Activated B cell treated with CpG ODN at 0.5 μM for 24 hours (primary cell): ENCODE results near the gene CXCL5. TPM values are rescaled to one million over a fixed set of nuclear protein-coding genes. Genes with fewer than 3 reads are reported as not detected.

Experiments used
- ATAC-seq: fragments of 200-7000 bp; cut with Tn5 transposase; one replicate; pipeline ENCODE4 v1.10.0; 2021; ENCODE audit warnings: low read depth, mild to moderate bottlenecking, moderate library complexity
- CTCF ChIA-PET: fragments of 350-600 bp; sonication (Branson Sonifier 250); formaldehyde crosslinking; loops from one replicate; lab custom pipeline; 2021; ENCODE audit warnings: antibody characterized with exemption; lab: Charles Lee
- POLR2A ChIA-PET: fragments of 350-600 bp; sonication (Branson Sonifier 250); formaldehyde crosslinking; loops from one replicate; lab custom pipeline; 2021; ENCODE audit warnings: antibody characterized with exemption; lab: Charles Lee
- DNase-seq: peaks from one replicate; pipeline ENCODE4 v3.0.0; 2022
- H3K27ac Mint-ChIP-seq: one replicate; pipeline ENCODE4 v1.8.0; 2020; ENCODE audit warnings: mixed read lengths
- H3K27me3 Mint-ChIP-seq: one replicate; pipeline ENCODE4 v1.8.0; 2021; ENCODE audit warnings: mixed read lengths
- H3K36me3 Mint-ChIP-seq: one replicate; pipeline ENCODE4 v1.8.0; 2021; ENCODE audit warnings: low read depth, mixed read lengths
- H3K4me1 Mint-ChIP-seq: one replicate; pipeline ENCODE4 v1.8.0; 2021; ENCODE audit warnings: mixed read lengths
- H3K4me3 Mint-ChIP-seq: one replicate; pipeline ENCODE4 v1.8.0; 2020; ENCODE audit warnings: mild to moderate bottlenecking, mixed read lengths
- H3K9me3 Mint-ChIP-seq: one replicate; pipeline ENCODE4 v1.8.0; 2020; ENCODE audit warnings: mixed read lengths
- intact Hi-C: fragments of 100-400 bp; cut with micrococcal nuclease; formaldehyde crosslinking; loops from one replicate; pipeline ENCODE4 v1.15.1; 2024
- total RNA-seq: library from RNA; stranded (reverse); gene quantifications from 2 replicates; pipeline ENCODE4 v1.2.3, GENCODE V29; 2022
- TF ChIP-seq, protein P1 (sequence below): fragments of 200-600 bp; IDR thresholded peaks from one replicate; pipeline ENCODE4 v1.8.0; 2022; ENCODE audit warnings: antibody characterized with exemption, mild to moderate bottlenecking

Gene CXCL5
- total RNA-seq, 1 donor from 2014 or later, result not detected

DNA sequence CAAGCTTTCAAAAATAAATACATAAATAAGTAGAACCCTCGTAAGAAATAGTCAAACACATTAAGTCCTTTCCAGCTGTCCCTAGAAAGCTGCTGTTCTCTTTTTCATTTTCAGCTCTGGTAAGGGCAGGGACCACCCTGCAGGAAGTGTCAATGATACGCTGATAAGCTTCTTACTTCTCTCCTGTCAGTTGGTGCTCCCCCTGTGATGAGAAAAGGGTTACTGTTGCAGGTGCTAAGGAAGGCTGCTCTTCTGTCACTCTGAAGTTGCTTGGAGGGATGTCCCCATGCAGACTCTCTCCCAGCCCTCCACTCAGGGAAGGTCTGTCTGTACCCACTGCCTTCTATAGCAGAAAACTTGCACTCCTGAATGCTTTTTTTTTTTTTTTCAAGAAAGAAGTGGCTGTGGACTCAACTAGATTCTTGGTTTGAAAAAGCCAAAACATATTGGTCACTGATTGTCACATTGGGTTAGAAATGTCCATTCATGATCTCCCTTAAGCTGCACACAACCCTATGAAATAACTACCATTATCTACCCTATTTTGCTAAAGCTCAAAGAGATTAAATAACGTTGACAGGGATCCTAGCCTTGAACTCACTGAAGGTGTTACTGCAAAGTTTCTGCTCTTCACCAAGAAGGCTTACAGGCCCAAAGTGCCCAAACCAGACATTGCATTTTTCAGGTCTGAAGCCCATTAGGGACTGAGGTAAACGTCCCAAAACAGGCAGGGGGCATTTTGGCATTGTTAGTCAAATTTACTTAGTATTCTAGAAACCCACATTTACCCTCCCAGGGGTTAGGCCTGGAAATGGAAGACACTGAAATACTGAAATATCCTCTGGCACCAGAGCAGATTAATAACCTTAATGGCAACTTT, 38.8 kb upstream of the CXCL5 start:
- Mint-ChIP-seq H3K4me3 (peak overlapping the region; percentile 75), H3K9me3 (no peaks in the 10 kb centered on the region), H3K4me1 (peaks cover 17% of the 10 kb centered on the region), H3K36me3 (no peaks in the 10 kb centered on the region), H3K27ac (no peak overlapping the region), H3K27me3 (peaks cover 46% of the 10 kb centered on the region)
- TF ChIP-seq, protein P1, sequence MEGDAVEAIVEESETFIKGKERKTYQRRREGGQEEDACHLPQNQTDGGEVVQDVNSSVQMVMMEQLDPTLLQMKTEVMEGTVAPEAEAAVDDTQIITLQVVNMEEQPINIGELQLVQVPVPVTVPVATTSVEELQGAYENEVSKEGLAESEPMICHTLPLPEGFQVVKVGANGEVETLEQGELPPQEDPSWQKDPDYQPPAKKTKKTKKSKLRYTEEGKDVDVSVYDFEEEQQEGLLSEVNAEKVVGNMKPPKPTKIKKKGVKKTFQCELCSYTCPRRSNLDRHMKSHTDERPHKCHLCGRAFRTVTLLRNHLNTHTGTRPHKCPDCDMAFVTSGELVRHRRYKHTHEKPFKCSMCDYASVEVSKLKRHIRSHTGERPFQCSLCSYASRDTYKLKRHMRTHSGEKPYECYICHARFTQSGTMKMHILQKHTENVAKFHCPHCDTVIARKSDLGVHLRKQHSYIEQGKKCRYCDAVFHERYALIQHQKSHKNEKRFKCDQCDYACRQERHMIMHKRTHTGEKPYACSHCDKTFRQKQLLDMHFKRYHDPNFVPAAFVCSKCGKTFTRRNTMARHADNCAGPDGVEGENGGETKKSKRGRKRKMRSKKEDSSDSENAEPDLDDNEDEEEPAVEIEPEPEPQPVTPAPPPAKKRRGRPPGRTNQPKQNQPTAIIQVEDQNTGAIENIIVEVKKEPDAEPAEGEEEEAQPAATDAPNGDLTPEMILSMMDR, result no peak
- ATAC-seq (no peak), DNase-seq (no peak)
- intact Hi-C loops, result no loop called here
- CTCF ChIA-PET, result no interaction called here
- POLR2A ChIA-PET, result no interaction called here

DNA sequence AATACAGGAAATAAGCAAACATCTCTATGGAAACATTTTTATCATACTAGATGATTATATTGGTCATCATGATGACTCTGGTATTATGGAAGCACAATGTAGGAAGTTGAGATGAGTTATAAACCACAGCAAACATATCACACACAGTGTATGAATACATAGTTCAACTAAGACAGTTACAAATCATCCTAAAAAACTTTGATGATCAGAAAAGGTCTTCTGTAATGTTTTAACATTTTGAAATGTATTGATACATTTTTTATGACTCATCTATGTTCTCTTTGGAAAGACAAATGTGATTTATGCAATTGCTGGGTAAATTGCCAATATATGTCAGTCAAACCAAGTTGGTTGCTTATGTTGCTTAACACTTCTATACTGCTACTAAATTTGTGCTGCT, 35.3 kb upstream of the CXCL5 start:
- Mint-ChIP-seq H3K4me3 (no peak overlapping the region), H3K36me3 (no peaks in the 10 kb centered on the region), H3K27ac (no peak overlapping the region), H3K27me3 (peaks cover 28% of the 10 kb centered on the region), H3K9me3 (peaks cover 1% of the 10 kb centered on the region), H3K4me1 (peaks cover 9% of the 10 kb centered on the region)
- ATAC-seq (no peak), DNase-seq (no peak)
- ChIA-PET CTCF (no interaction called here), POLR2A (no interaction called here)
- TF ChIP-seq, protein P1, result no peak
- intact Hi-C loops, result no loop called here

DNA sequence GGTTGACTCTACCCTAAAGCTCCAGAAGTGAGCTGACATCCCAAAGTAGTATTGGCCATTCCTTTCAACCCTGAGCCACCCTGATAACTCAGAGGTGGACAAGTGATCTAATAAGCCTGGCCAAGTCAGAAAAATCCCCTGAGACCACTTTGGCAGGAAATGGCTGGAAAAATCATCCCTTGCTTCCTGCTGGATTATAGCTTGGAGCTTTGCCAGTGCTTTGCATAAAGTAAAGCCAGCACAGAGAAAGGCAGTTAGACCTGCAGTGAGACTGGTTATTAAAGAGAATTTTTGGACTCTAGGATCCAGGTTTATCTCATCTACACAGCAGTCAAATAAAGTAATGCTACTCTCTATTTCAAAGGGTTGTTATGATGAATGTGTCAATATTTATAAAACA, 33.6 kb upstream of the CXCL5 start:
- CTCF ChIA-PET, result no interaction called here
- peaks cover 18% of the 10 kb centered on the region for H3K27me3 Mint-ChIP-seq
- no peak overlapping the region for H3K4me3 Mint-ChIP-seq
- peaks cover 4% of the 10 kb centered on the region for H3K9me3 Mint-ChIP-seq
- POLR2A ChIA-PET, result no interaction called here
- intact Hi-C loops, result no loop called here
- ATAC-seq (no peak), DNase-seq (no peak)
- no peaks in the 10 kb centered on the region for H3K4me1 Mint-ChIP-seq
- no peaks in the 10 kb centered on the region for H3K36me3 Mint-ChIP-seq
- TF ChIP-seq, protein P1, result no peak
- H3K27ac Mint-ChIP-seq, result no peak overlapping the region

DNA sequence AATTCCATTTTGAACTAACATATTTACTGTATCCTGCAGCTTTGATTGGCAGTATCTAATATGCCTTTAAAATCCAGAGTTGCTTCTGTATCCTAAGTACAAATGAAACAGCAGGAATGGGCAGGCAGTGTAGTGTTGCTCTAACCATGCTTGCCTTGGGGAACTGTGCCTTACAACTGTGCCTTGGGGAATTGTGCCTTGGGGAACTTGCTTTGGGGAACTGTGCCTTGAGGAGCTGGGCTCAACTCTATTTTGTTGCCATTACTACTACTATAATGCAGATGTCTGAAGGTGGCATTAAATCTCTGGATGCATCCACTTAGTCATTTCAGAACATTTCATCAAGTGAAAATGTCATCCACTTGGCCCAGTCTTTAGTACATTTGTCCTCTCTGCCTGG, 33.1 kb upstream of the CXCL5 start:
- DNase-seq (no peak), ATAC-seq (no peak)
- ChIA-PET POLR2A (no interaction called here), CTCF (no interaction called here)
- intact Hi-C loops, result no loop called here
- Mint-ChIP-seq H3K27ac (no peak overlapping the region), H3K4me3 (no peak overlapping the region), H3K27me3 (peaks cover 17% of the 10 kb centered on the region), H3K36me3 (no peaks in the 10 kb centered on the region), H3K9me3 (peaks cover 4% of the 10 kb centered on the region), H3K4me1 (no peaks in the 10 kb centered on the region)
- TF ChIP-seq, protein P1, result no peak

DNA sequence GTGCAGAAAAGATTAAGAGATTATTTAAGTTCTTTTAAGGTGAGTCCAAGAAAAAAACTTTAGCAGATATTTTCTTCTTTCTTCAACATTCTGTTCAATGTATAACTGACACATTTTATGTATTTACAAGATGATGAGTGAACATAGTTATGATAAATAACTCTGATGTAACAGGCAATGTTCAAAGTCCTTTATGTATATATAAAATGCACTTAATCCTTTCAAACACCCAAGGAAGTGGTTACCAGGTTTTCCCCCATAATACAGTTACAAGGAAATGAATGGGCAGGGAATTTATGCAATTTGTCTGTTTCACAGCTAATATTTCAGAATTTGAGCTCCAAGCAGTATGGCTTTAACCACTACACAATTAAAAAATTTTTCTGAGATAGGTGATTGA, 31.8 kb upstream of the CXCL5 start:
- H3K27ac Mint-ChIP-seq, result no peak overlapping the region
- no peak for DNase-seq
- intact Hi-C loops, result no loop called here
- H3K9me3 Mint-ChIP-seq, result peaks cover 5% of the 10 kb centered on the region
- CTCF ChIA-PET, result no interaction called here
- TF ChIP-seq, protein P1, result no peak
- POLR2A ChIA-PET, result no interaction called here
- H3K4me1 Mint-ChIP-seq, result no peaks in the 10 kb centered on the region
- H3K4me3 Mint-ChIP-seq, result no peak overlapping the region
- H3K27me3 Mint-ChIP-seq, result peaks cover 11% of the 10 kb centered on the region
- ATAC-seq, result no peak
- H3K36me3 Mint-ChIP-seq, result no peaks in the 10 kb centered on the region
